ENCODE data around the gene HNRNPA2B1. TPM values are rescaled to one million over a fixed set of nuclear protein-coding genes. Genes with fewer than 3 reads are reported as not detected.
A peak's percentile ranks its signal among the peaks of the same experiment; 100 is the strongest.

HNRNPA2B1 gene
- polyA plus RNA-seq (2012; ENCODE audit: insufficient read depth, insufficient read length), result 1,958 TPM

DNA sequence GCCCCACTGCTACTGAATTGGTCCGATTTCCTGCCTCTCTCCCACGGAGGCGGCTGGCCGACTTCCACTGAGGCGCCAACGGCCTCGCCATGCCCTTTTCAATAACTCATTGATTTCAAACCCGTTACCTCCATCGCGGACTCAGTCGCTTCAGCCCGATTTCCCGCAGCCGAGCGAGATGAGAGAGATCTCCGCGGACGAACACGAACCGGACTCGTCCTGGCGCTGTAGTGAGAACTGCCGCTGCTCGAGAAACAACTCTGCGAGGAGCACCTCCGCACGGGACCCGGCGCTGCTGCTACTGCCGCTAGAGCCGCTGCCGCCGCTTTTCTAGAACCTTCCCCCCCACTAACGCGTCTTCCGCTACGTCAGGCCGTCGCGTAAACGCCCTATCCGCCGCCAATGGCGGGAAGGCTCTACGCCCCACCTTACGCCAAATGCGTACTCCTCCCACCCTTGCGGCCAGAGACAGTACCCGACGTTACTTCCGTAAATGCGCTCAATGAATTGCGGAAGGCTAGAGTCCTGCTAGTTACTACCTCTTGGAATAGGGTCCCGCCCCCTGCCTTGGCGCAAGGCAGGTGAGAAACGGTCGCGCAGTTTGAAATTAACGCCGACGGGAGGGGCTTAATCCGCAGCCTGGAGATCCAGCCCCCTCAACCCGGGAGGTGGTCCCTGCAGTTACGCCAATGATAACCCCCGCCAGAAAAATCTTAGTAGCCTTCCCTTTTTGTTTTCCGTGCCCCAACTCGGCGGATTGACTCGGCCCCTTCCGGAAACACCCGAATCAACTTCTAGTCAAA, at the start of gene HNRNPA2B1:
Gene HNRNPA2B1 (minus strand): TSS at position 303 of the 803 bp plus-strand sequence. CDS start 169 bp downstream, at position 134.
- DNase-seq (ENCODE audit: low read depth, low spot score), result peak; percentile 98
- peak within 1 kb of the TSS; percentile 96 for H3K4me3 ChIP-seq (ENCODE audit: low read length)

- no peak for DNase-seq (ENCODE audit: low read depth, low spot score)
- no peak overlapping the region for H3K4me3 ChIP-seq (ENCODE audit: low read length)
Observed at GRCh38 chr7:26250239-26250638, 49.7 kb upstream of the HNRNPA2B1 start.

DNA sequence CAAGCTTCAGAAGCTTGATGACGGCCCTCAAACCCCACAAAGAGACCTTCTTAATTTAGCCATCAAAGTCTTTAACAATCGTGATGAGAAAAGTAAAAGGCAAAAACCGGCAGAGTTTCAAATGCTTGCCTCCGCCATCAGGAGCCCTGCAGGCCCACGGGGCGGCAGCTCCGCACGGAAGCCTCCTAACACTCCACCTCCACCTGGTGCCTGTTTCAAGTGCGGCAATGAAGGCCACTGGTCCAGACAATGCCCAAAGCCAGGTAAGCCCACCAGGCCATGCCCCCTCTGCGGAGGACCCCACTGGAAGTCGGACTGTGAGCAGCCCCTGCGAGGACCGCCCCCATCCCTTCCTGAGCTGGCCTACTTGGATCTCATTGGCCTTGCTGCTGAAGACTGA, 44.6 kb upstream of the HNRNPA2B1 start:
- H3K4me3 ChIP-seq (ENCODE audit: low read length), result no peak overlapping the region
- DNase-seq (ENCODE audit: low read depth, low spot score), result no peak

- no peak for DNase-seq (ENCODE audit: low read depth, low spot score)
Observed at GRCh38 chr7:26238032-26238431, 37.5 kb upstream of the HNRNPA2B1 start.

GRCh38 chr7:26237035-26237807, 36.7 kb upstream of the HNRNPA2B1 start:
- DNase-seq (ENCODE audit: low read depth, low spot score), result no peak
- H3K4me3 ChIP-seq (ENCODE audit: low read length), result no peak overlapping the region

More at GRCh38 chr7:26238032-26238431, 37.5 kb upstream of the HNRNPA2B1 start:
- H3K4me3 ChIP-seq (ENCODE audit: low read length), result no peak overlapping the region

- H3K4me3 ChIP-seq (ENCODE audit: low read length), result no peak overlapping the region
Observed at GRCh38 chr7:26233902-26234511, 33.5 kb upstream of the HNRNPA2B1 start.

GRCh38 chr7:26227987-26228386, 27.4 kb upstream of the HNRNPA2B1 start:
- no peak overlapping the region for H3K4me3 ChIP-seq (ENCODE audit: low read length)
- DNase-seq (ENCODE audit: low read depth, low spot score), result no peak

More at GRCh38 chr7:26233902-26234511, 33.5 kb upstream of the HNRNPA2B1 start:
- DNase-seq (ENCODE audit: low read depth, low spot score), result no peak

- no peak for DNase-seq (ENCODE audit: low read depth, low spot score)
- H3K4me3 ChIP-seq (ENCODE audit: low read length), result no peak overlapping the region
Observed at GRCh38 chr7:26224359-26224758, 23.8 kb upstream of the HNRNPA2B1 start.

DNA sequence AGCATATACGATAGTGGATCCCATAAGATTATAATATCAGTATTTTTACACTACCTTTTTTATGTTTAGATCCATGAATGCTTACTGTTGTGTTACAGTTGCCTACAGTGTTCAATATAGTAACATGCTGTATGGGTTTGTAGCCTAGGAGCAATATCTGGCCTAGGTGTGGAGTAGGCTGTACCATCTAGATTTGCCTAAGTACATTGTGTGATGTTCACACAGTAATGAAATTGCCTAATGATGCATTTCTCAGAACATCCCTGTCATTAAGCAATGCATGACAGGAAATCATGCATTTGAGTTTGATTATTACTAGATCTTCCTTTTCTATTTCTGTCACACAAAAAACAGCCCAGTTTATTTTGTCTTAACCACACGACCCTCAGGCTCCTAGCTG, 15.5 kb upstream of the HNRNPA2B1 start:
- no peak for DNase-seq (ENCODE audit: low read depth, low spot score)
- H3K4me3 ChIP-seq (ENCODE audit: low read length), result no peak overlapping the region

DNA sequence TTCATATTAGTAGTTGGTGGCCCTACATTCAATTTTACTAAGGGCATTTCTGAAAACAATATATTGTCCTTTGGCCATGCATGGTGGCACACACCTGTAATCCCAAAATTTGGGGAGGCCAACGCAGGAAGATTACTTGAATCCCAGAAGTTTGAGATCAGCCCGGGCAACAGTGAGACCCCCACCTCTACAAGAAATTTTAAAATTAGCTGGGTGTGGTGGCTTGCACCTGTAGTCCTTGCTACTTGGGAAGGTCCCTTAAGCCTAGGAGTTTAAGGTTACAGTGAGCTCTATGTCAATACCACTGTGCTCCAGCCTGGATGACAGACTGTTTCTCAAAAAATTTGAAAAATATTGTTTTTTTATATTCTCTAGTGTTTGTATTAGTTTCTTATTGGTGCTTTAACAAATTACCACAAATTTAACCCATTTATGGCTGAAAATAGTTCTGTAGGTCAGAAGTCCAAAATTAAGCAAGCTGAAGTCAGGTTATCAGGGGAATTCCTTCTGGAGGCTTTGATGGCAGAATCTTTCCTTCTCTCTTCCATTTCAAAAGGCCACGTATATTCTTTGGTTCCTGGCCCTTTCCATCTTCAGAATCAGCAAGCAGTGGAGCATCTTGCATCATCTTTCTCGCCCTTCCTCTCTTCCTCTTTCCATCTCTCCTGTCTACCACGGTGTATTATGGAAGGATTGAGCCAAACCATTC, 13.4 kb upstream of the HNRNPA2B1 start:
- no peak for DNase-seq (ENCODE audit: low read depth, low spot score)
- no peak overlapping the region for H3K4me3 ChIP-seq (ENCODE audit: low read length)

DNA sequence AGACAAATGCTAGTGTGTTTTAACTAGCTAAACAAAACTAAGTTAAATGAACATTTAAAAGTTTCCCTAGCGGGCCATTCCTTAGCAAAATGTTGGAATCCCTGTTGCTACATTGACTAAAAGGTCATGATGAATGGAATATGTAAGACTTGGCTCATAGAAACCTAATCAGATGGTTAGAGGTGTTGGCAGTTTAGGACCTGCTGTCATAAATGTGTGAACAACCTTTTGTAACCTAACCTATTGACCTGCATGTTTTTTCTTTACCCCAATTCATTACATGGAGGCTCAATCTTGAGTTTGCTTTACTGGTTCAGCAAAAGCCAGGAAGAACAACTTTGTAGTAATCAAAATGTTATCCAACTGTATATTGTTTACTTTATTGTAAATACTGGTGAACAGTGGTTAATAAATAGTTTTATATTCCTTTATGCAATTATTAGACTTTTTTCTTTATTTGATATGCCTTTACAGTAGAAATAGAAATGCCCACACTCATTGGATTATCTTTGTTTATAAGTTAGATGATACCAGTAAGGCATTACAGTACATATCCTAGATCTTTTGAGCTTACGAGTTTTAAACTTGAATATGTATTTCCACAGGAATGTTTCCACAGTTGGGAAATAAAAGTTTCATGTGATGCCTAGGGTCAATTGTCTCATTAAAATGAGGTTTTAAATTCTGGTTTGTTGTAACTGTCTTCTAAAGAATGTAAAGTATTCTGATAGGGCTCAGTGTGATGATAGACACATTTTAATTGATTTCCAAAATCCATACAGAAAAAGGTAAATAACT, 12.6 kb upstream of the HNRNPA2B1 start:
- no peak overlapping the region for H3K4me3 ChIP-seq (ENCODE audit: low read length)
- DNase-seq (ENCODE audit: low read depth, low spot score), result no peak

DNA sequence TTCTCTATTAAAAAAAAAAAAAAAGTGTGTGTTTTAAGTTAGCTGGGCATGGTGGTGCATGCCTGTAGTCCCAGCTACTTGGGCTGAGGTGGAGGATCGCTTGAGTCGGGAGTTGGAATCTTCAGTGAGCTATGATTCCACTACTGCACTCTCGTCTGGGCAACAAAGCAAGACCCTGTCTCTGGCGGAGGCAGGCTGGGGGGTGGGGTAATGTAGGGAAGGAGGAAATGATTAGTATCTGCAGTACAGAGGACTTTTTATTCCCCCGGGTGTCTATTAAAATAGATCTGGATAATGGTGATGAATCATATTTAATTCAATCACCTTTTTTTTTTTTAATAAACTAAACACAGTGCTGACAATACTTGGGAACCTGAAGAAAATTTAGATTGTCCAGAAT, 7.5 kb upstream of the HNRNPA2B1 start:
- no peak overlapping the region for H3K4me3 ChIP-seq (ENCODE audit: low read length)
- no peak for DNase-seq (ENCODE audit: low read depth, low spot score)

GRCh38 chr7:26203016-26203415, 2.5 kb upstream of the HNRNPA2B1 start:
- no peak for DNase-seq (ENCODE audit: low read depth, low spot score)
- peak overlapping the region; percentile 61 for H3K4me3 ChIP-seq (ENCODE audit: low read length)

DNA sequence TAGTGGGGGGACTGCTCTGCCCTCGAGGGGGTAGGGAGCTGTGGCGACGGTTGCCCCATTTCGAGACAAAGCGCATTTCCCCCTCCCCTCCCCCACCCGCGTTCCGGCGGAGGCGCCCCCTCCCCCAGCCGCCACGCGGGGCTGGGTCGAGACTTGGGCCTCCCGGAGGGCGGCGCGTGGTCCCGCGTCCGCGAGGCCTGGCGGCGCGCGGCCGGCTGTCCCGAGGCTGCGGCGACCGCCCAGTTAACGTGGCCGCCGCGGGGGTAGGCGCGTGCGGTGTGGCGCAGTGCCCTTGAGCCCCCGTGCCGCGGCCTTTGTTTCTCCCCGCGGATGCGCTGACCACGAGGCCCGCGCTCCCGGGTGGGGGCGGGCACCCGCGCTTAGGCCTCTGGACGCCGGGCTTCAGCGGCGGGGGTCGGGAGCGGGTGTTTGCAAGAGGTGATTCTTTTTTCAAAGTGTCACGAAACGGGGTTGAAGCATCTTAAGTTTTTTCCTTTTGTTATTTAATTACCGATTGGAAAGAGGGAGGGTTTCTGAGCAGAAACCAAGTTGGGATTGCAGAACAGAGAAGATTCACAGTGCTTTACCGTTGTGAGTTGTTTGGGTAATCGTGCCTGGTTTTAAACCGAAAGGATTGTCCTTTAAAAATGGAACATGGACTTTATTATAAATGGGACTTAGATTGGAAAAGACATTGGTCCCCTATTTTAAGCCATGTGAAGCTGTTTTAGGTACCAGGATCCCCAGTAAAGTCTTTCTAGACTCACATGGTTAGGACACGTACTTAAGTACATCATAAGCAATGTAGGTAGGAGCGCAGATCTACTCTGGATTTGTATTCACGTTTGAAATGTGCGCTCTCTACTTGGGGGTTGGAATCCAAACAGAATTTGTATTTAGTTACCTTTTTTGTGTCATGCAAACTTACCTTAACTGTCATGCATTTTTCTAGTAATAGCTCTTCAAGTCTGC, 1.8 kb upstream of the HNRNPA2B1 start:
- H3K4me3 ChIP-seq (ENCODE audit: low read length), result peak overlapping the region; percentile 61
- no peak for DNase-seq (ENCODE audit: low read depth, low spot score)

GRCh38 chr7:26201247-26202018, 887 bp upstream of the HNRNPA2B1 start, which contains the start of gene CBX3:
CBX3 (plus strand) TSS chr7:26201745; CDS start chr7:26202999, 1,254 bp downstream.
- peak within 1 kb of the TSS; percentile 96 for H3K4me3 ChIP-seq (ENCODE audit: low read length)
- DNase-seq (ENCODE audit: low read depth, low spot score), result peak; percentile 94

DNA sequence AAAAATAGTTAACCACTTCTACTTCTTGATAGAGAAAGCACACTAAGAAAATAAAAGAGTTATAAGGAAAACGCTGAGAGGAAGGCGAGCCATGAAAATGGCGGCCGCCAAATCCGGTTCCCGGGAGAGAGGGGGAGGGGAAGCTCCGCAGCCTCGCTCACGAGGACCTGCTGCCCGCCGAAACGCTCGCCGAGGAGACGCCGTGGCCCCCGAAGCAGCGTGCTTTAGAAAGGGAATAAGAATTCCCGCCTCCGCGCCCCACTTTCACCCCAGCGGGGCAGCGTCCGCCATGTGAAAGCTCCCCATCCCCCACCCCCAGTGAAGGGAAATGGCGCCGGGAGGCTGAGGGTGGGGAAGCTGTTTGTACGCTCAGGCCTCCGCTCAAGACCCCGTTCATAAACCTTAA, 505 bp downstream of the HNRNPA2B1 start:
- H3K4me3 ChIP-seq (ENCODE audit: low read length), result peak overlapping the region; percentile 96
- DNase-seq (ENCODE audit: low read depth, low spot score), result peak; percentile 62
